CD8-positive, alpha-beta memory T cell (primary cell): ENCODE results near the gene INPP5E. TPM values are rescaled to one million over a fixed set of nuclear protein-coding genes. Genes with fewer than 3 reads are reported as not detected.

Experiments used
- CTCF ChIA-PET: fragments of 350-600 bp; sonication (Branson Sonifier 250); formaldehyde crosslinking; loops from one replicate; lab custom pipeline; 2021; ENCODE audit warnings: antibody characterized with exemption; lab: Charles Lee
- POLR2A ChIA-PET: fragments of 350-600 bp; sonication (Branson Sonifier 250); formaldehyde crosslinking; loops from one replicate; lab custom pipeline; 2021; ENCODE audit warnings: antibody characterized with exemption; lab: Charles Lee
- DNase-seq, 5 donors: peaks; one replicate each; pipeline versions ENCODE4 v3.0.0 to v3.0.0-alpha.2; 2020 to 2022; ENCODE audit warnings: mixed read lengths in 1 of 5
- H3K27ac ChIP-seq: one replicate; pipeline ENCODE4 v1.7.0; 2013; ENCODE audit warnings: low read depth, mild to moderate bottlenecking, low read length, moderate library complexity
- H3K27me3 ChIP-seq: 2 replicates; pipeline ENCODE4 v1.7.0; 2013; ENCODE audit warnings: low read length, mild to moderate bottlenecking; ENCODE audit not compliant: insufficient read depth, poor library complexity, severe bottlenecking
- H3K36me3 ChIP-seq: 2 replicates; pipeline ENCODE4 v1.7.0; 2013; ENCODE audit warnings: mild to moderate bottlenecking, low read length, moderate library complexity; ENCODE audit not compliant: insufficient read depth
- H3K4me1 ChIP-seq: 2 replicates; pipeline ENCODE4 v1.7.0; 2013; ENCODE audit warnings: mild to moderate bottlenecking, low read length, moderate library complexity; ENCODE audit not compliant: insufficient read depth
- H3K4me3 ChIP-seq: 2 replicates; pipeline ENCODE4 v1.7.0; 2013; ENCODE audit warnings: mild to moderate bottlenecking, low read length
- H3K9me3 ChIP-seq: 2 replicates; pipeline ENCODE4 v1.7.0; 2013; ENCODE audit warnings: mild to moderate bottlenecking, low read length
- H3K27ac Mint-ChIP-seq, 8 donors: one replicate each; pipeline ENCODE4 v1.8.0; 2020 to 2021; ENCODE audit warnings: mixed read lengths in 8 of 8, mild to moderate bottlenecking in 6 of 8, inconsistent platforms in 3 of 8, moderate library complexity in 3 of 8
- H3K27me3 Mint-ChIP-seq, 2 donors: one replicate each; pipeline ENCODE4 v1.8.0; 2020 to 2021; ENCODE audit warnings: mixed read lengths in 2 of 2, mild to moderate bottlenecking in 1 of 2, moderate library complexity in 1 of 2
- H3K36me3 Mint-ChIP-seq, 3 donors: one replicate each; pipeline ENCODE4 v1.8.0; 2020 to 2021; ENCODE audit warnings: mixed read lengths in 3 of 3, inconsistent platforms in 1 of 3, mild to moderate bottlenecking in 1 of 3
- H3K4me1 Mint-ChIP-seq, 3 donors: one replicate each; pipeline ENCODE4 v1.8.0; 2020 to 2021; ENCODE audit warnings: mixed read lengths in 3 of 3, inconsistent platforms in 1 of 3, mild to moderate bottlenecking in 1 of 3
- H3K4me3 Mint-ChIP-seq, 7 donors: one replicate each; pipeline ENCODE4 v1.8.0; 2020 to 2021; ENCODE audit warnings: mixed read lengths in 7 of 7, mild to moderate bottlenecking in 6 of 7, moderate library complexity in 4 of 7, inconsistent platforms in 2 of 7
- H3K9me3 Mint-ChIP-seq, 5 donors: one replicate each; pipeline ENCODE4 v1.8.0; 2020 to 2022; ENCODE audit warnings: mixed read lengths in 5 of 5, mild to moderate bottlenecking in 3 of 5, moderate library complexity in 2 of 5, inconsistent platforms in 1 of 5
- polyA plus RNA-seq: library from polyadenylated mRNA; unstranded; fragments of 300-500 nt; fragmentation: Illumina TruSeq; gene quantifications from one replicate; pipeline ENCODE4 v1.2.3, GENCODE V29; 2021
- total RNA-seq, 2 experiments: library from RNA; stranded (reverse); gene quantifications; one replicate each; pipeline ENCODE4 v1.2.3, GENCODE V29; 2021

INPP5E gene
- total and polyA plus RNA-seq, 3 experiments from 2014 or later, result 5.3 to 19.2 (median 18.0) TPM

DNA sequence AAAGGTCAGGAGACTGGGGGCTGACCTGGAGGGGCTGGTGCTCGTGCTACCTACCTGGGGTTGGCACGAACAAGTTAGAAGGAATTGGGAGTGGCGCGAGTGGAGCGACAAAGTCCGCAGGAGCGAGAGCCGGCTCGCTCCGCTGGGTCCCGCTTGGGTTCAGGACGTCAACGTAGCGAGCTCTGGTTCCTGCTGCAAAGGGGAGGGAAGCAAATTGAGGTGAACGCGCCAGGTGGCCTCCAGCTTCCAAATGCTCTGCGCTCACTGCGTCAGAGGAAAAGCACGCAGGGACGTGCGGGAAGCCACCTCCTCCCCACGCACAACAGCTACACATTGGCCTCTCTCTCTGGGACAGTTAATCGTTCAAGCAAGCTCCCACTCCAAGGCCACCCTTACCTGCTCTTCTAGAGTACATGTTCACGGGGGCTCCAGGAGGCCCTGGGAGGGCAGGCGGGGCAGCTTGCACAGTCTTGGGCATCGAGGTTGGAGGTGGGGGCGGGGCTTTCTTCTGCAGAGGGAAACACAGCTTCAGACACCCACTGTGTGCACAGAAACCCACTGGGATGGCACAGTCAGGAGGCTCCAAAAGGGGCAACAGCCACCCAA, 7.6 kb upstream of the INPP5E start:
- H3K27ac ChIP-seq, result no peak overlapping the region
- peaks cover 61% of the 10 kb centered on the region for H3K36me3 ChIP-seq
- no peaks in the 10 kb centered on the region for H3K4me1 ChIP-seq
- no peaks in the 10 kb centered on the region for H3K4me1 Mint-ChIP-seq
- no peaks in the 10 kb centered on the region for H3K27me3 Mint-ChIP-seq
- peaks cover 0 to 93% (median 19%) of the 10 kb centered on the region in 3 donors for H3K36me3 Mint-ChIP-seq
- no peaks in the 10 kb centered on the region for H3K9me3 Mint-ChIP-seq
- ChIA-PET POLR2A (no interaction called here), CTCF (no interaction called here)
- peak overlapping the region in 1 of 8 donors; percentile 85 for H3K27ac Mint-ChIP-seq
- no peak overlapping the region for H3K4me3 Mint-ChIP-seq
- no peak for DNase-seq
- no peaks in the 10 kb centered on the region for H3K27me3 ChIP-seq
- no peaks in the 10 kb centered on the region for H3K9me3 ChIP-seq
- H3K4me3 ChIP-seq, result no peak overlapping the region

DNA sequence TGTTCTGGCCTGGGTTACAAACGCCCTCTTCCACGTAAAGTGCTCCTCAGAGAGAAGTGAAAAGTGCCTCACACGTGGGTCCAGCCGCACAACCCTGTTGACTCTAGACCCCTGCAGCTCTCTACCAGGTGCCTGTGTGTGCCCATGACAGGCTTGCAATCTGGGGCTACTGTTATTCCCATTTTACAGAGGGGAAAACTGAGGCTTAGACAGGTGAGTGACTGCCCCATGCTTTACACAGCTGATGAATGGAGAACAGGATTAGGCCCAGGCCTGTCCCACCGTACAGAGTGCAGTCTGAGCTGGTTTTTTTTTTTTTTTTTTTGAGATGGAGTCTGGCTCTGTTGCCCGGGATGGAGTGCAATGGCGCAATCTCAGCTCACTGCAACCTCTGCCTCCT, 6.2 kb upstream of the INPP5E start:
- Mint-ChIP-seq H3K9me3 (no peaks in the 10 kb centered on the region), H3K36me3 (peaks cover 0 to 94% (median 19%) of the 10 kb centered on the region in 3 donors), H3K4me3 (no peak overlapping the region), H3K4me1 (no peaks in the 10 kb centered on the region), H3K27me3 (no peaks in the 10 kb centered on the region), H3K27ac (peak overlapping the region in 1 of 8 donors; percentile 24)
- Histone ChIP-seq H3K27ac (no peak overlapping the region), H3K4me3 (no peak overlapping the region), H3K4me1 (no peaks in the 10 kb centered on the region), H3K36me3 (peaks cover 50% of the 10 kb centered on the region), H3K27me3 (no peaks in the 10 kb centered on the region), H3K9me3 (no peaks in the 10 kb centered on the region)
- DNase-seq, result no peak
- CTCF ChIA-PET, result interaction anchor here (1.1 to 2.0 kb wide), 3 partner anchors 11 to 83 kb away, joined by 3 to 5 read pairs (median 3); no protein-coding TSS in a partner anchor
- POLR2A ChIA-PET, result no interaction called here

DNA sequence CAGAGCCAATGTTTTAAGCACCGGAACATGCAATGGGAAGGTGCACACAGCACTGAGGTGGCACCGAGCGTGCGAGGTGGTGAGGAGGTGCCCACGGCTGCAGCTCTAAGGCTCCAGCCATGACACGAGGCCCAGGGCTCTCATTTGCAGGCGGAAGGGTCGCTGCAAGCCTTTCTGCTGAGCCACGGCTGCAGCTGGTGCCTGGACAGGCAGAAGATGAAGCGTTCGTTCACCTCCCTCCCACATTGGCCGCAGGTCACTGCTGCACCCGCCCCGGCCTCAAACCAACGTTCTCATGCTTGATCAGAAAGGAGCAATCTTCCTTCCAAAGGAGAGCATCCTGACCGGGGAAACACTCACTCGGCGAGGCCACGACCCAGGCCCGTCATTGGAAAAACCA, 4.5 kb upstream of the INPP5E start:
- no peaks in the 10 kb centered on the region for H3K9me3 Mint-ChIP-seq
- no peak overlapping the region for H3K4me3 ChIP-seq
- H3K36me3 ChIP-seq, result peaks cover 34% of the 10 kb centered on the region

DNA sequence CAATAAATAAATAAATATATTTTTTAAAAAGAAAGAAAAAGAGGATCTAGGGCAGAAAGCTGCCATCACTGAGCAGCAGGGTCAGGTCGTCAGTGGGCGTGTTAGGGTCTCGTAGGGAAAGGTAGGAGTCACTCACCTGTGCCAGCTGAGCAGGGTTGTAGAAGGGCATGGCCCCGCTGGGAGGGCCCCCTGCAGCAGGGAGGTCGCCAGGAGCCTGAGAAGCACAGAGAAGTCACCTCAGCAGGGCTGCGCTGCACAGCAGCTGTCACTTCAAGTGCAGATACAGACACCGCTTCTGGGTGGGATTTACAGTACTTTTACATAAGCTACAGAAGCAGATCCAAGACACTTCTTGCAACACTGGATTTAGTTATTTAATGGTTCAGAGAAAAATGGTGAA, 4.0 kb upstream of the INPP5E start:
- Histone ChIP-seq H3K4me3 (no peak overlapping the region), H3K4me1 (peaks cover 5% of the 10 kb centered on the region), H3K36me3 (peaks cover 29% of the 10 kb centered on the region), H3K9me3 (no peaks in the 10 kb centered on the region), H3K27me3 (no peaks in the 10 kb centered on the region), H3K27ac (no peak overlapping the region)
- no peak for DNase-seq
- CTCF ChIA-PET, result interaction anchor here (1.2 kb wide), 1 partner anchor 19 kb away, joined by 6 read pairs; no protein-coding TSS in a partner anchor
- Mint-ChIP-seq H3K4me3 (no peak overlapping the region), H3K36me3 (peaks cover 0 to 77% (median 17%) of the 10 kb centered on the region in 3 donors), H3K27ac (peak overlapping the region in 1 of 8 donors; percentile 21), H3K9me3 (no peaks in the 10 kb centered on the region), H3K27me3 (no peaks in the 10 kb centered on the region), H3K4me1 (peaks cover 0 to 2% (median 0%) of the 10 kb centered on the region in 3 donors)
- POLR2A ChIA-PET, result no interaction called here

More for the DNA sequence above, 4.5 kb upstream of the INPP5E start:
- no peak overlapping the region for H3K27ac Mint-ChIP-seq
- POLR2A ChIA-PET, result interaction anchor here (0.5 kb wide), 1 partner anchor 9 kb away, joined by 6 read pairs; no protein-coding TSS in a partner anchor
- DNase-seq, result no peak
- CTCF ChIA-PET, result no interaction called here
- no peaks in the 10 kb centered on the region for H3K27me3 Mint-ChIP-seq
- peaks cover 0 to 2% (median 0%) of the 10 kb centered on the region in 3 donors for H3K4me1 Mint-ChIP-seq
- Histone ChIP-seq H3K9me3 (no peaks in the 10 kb centered on the region), H3K4me1 (peaks cover 5% of the 10 kb centered on the region), H3K27me3 (no peaks in the 10 kb centered on the region), H3K27ac (no peak overlapping the region)
- H3K36me3 Mint-ChIP-seq, result peaks cover 0 to 81% (median 17%) of the 10 kb centered on the region in 3 donors
- no peak overlapping the region for H3K4me3 Mint-ChIP-seq

DNA sequence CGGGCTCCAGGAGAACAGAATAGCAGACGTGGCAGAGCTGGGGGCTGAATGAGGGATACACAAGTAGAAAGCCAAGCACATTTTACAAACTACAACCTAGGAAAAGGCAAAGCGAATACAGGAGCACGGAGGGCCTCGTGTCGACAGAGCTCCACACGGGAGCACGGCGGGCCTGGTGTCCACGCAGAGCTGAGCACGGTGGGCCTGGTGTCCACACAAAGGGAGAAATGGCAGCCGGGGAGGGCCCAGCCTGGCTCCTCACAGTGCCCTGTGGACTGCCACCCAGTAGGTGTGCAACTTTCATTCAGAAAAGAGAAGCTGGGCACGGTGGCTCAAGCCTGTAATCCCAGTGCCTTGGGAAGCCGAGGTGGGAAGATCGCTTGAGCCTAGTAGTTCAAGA, 3.4 kb upstream of the INPP5E start:
- Mint-ChIP-seq H3K4me1 (peaks cover 3 to 5% (median 4%) of the 10 kb centered on the region in 3 donors), H3K27me3 (no peaks in the 10 kb centered on the region), H3K36me3 (peaks cover 0 to 71% (median 12%) of the 10 kb centered on the region in 3 donors), H3K9me3 (no peaks in the 10 kb centered on the region), H3K4me3 (no peak overlapping the region), H3K27ac (peak overlapping the region in 1 of 8 donors; percentile 47)
- Histone ChIP-seq H3K4me1 (peaks cover 7% of the 10 kb centered on the region), H3K27me3 (no peaks in the 10 kb centered on the region), H3K27ac (no peak overlapping the region), H3K9me3 (no peaks in the 10 kb centered on the region), H3K4me3 (no peak overlapping the region), H3K36me3 (peaks cover 26% of the 10 kb centered on the region)
- CTCF ChIA-PET, result interaction anchor here (1.2 kb wide), 1 partner anchor 18 kb away, joined by 6 read pairs; no protein-coding TSS in a partner anchor
- no peak for DNase-seq
- POLR2A ChIA-PET, result no interaction called here

DNA sequence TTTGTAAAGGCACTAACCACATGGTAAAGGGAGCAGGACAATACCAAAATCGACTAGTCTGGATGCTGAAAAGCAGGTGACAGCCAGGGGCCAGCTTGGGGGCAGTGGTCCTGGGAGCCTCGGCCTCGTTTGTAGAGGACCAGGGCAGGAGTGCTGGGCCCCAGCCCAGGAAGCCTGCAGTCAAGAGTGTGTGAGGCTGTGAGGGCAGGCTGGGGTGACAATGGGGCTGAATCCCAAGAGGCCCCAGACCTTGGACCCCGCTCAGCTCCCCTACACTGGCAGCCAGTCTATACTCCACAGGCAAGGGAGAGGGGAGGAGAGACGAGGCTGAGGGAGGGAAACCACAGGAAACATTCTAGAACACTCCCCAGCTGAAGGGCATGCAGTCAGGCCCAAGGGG, 2.6 kb upstream of the INPP5E start:
- peaks cover 17% of the 10 kb centered on the region for H3K36me3 ChIP-seq
- peaks cover 15% of the 10 kb centered on the region for H3K4me1 ChIP-seq
- no peaks in the 10 kb centered on the region for H3K27me3 Mint-ChIP-seq
- H3K9me3 ChIP-seq, result no peaks in the 10 kb centered on the region
- H3K4me1 Mint-ChIP-seq, result peaks cover 12 to 13% (median 12%) of the 10 kb centered on the region in 3 donors
- H3K27ac ChIP-seq, result no peak overlapping the region
- peak overlapping the region in 1 of 7 donors; percentile 20 for H3K4me3 Mint-ChIP-seq
- ChIA-PET CTCF (interaction anchor here (1.2 kb wide), 1 partner anchor 17 kb away, joined by 6 read pairs; no protein-coding TSS in a partner anchor), POLR2A (no interaction called here)
- no peak overlapping the region for H3K4me3 ChIP-seq
- peak overlapping the region in 2 of 8 donors; percentile 39 to 47 for H3K27ac Mint-ChIP-seq
- no peaks in the 10 kb centered on the region for H3K9me3 Mint-ChIP-seq
- no peak for DNase-seq
- H3K27me3 ChIP-seq, result no peaks in the 10 kb centered on the region
- H3K36me3 Mint-ChIP-seq, result peaks cover 0 to 63% (median 12%) of the 10 kb centered on the region in 3 donors

DNA sequence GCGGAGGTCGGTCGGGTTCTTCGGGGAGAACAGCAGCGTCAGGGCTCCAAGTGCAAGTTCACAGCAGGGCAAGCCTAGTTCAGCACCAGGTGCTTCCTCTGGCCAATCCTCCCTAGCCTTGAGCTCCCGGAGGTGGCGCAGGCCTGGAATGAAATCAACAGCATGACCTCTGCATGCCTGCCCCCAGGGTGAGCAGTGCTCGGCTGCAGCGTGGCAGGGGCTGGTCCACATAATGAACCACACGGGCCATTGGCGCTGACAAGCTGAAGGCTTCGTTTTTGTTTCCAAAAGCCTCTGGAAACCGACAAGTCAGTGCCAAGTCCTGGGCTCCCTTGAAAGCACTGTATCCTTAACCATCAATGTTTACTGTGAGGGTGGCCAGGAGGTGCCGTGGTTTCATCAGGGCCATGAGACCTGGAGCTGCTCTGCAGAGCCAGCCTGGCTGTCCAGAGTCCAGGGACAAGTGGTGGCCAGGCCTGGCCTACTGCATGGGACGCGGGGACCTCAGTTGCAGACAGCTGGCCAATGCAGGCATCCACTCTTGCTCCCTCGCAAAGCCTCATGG, 2.1 kb upstream of the INPP5E start:
- no peak overlapping the region for H3K4me3 ChIP-seq
- DNase-seq, result no peak
- no peak overlapping the region for H3K27ac ChIP-seq
- POLR2A ChIA-PET, result no interaction called here
- Mint-ChIP-seq H3K27me3 (no peaks in the 10 kb centered on the region), H3K4me1 (peaks cover 17 to 18% (median 17%) of the 10 kb centered on the region in 3 donors), H3K4me3 (peak overlapping the region in 5 of 7 donors; percentile 41 to 72 (median 52)), H3K9me3 (no peaks in the 10 kb centered on the region), H3K27ac (peak overlapping the region in 1 of 8 donors; percentile 72), H3K36me3 (peaks cover 0 to 61% (median 10%) of the 10 kb centered on the region in 3 donors)
- CTCF ChIA-PET, result no interaction called here
- H3K4me1 ChIP-seq, result peaks cover 20% of the 10 kb centered on the region
- peaks cover 12% of the 10 kb centered on the region for H3K36me3 ChIP-seq
- no peaks in the 10 kb centered on the region for H3K9me3 ChIP-seq
- H3K27me3 ChIP-seq, result no peaks in the 10 kb centered on the region

DNA sequence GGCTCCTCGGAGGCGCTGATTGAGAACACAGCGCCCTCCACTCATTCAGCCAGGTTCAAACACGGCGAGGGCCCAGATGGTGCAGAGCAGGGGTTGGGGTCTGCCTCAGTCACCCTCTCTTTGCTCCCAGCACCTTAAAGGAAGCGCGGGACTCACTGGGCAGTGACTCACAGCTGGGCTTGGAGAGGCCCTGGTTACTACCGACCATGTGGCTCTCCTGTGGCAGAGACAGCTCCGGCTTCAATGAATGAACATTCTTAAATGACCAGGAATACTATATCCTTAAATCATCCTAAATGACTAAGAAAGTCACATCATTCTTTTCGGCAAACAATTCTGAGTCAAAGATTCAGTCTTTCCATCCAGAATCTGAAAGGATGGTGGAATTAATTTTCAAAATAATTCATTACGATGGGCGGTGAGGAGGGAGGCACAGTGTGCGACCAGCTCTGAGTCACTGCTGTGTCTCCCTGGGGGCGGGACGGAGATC, 1.6 kb upstream of the INPP5E start:
- peaks cover 19 to 22% (median 22%) of the 10 kb centered on the region in 3 donors for H3K4me1 Mint-ChIP-seq
- DNase-seq, result no peak
- Histone ChIP-seq H3K4me1 (peaks cover 23% of the 10 kb centered on the region), H3K36me3 (peaks cover 10% of the 10 kb centered on the region), H3K9me3 (no peaks in the 10 kb centered on the region), H3K27ac (no peak overlapping the region), H3K4me3 (no peak overlapping the region), H3K27me3 (no peaks in the 10 kb centered on the region)
- peak overlapping the region in 2 of 8 donors; percentile 29 to 72 for H3K27ac Mint-ChIP-seq
- no peaks in the 10 kb centered on the region for H3K9me3 Mint-ChIP-seq
- H3K36me3 Mint-ChIP-seq, result peaks cover 0 to 59% (median 9%) of the 10 kb centered on the region in 3 donors
- H3K4me3 Mint-ChIP-seq, result peak overlapping the region in 6 of 7 donors; percentile 23 to 72 (median 54)
- ChIA-PET CTCF (no interaction called here), POLR2A (no interaction called here)
- no peaks in the 10 kb centered on the region for H3K27me3 Mint-ChIP-seq
